Liver (tissue), 9 donors: Measurements from ENCODE around the gene PHYKPL. TPM values are rescaled to one million over a fixed set of nuclear protein-coding genes. Genes with fewer than 3 reads are reported as not detected.
A peak's percentile ranks its signal among the peaks of the same experiment; 100 is the strongest.

Experiments
- DNase-seq: peaks from one replicate; pipeline ENCODE4 v3.0.0-alpha.2; 2017; ENCODE audit warnings: low spot score
- H3K27ac ChIP-seq, 2 donors: one replicate each; pipeline ENCODE4 v1.7.0; 2013; ENCODE audit warnings: inconsistent platforms in 2 of 2, low read length in 2 of 2, control low read depth in 1 of 2, low read depth in 1 of 2, mild to moderate bottlenecking in 1 of 2
- H3K27me3 ChIP-seq, 4 donors: one replicate each; pipeline versions ENCODE4 v1.6.1 to v1.7.0; 2013; ENCODE audit warnings: low read length in 3 of 4, inconsistent platforms in 1 of 4, mild to moderate bottlenecking in 1 of 4, moderate library complexity in 1 of 4; ENCODE audit not compliant: control insufficient read depth in 4 of 4, insufficient read depth in 4 of 4
- H3K36me3 ChIP-seq, 4 donors: one replicate each; pipeline versions ENCODE4 v1.6.1 to v1.7.0; 2013; ENCODE audit warnings: low read length in 3 of 4, mild to moderate bottlenecking in 3 of 4, low read depth in 1 of 4, moderate library complexity in 1 of 4; ENCODE audit not compliant: control insufficient read depth in 4 of 4, insufficient read depth in 3 of 4
- H3K4me1 ChIP-seq, 4 donors: one replicate each; pipeline versions ENCODE4 v1.6.1 to v1.7.0; 2013; ENCODE audit warnings: low read length in 3 of 4, mild to moderate bottlenecking in 3 of 4, moderate library complexity in 1 of 4; ENCODE audit not compliant: control insufficient read depth in 4 of 4, insufficient read depth in 4 of 4
- H3K4me3 ChIP-seq, 3 donors: one replicate each; pipeline versions ENCODE4 v1.6.1 to v1.7.0; 2013; ENCODE audit warnings: low read length in 3 of 3, control low read depth in 1 of 3, low read depth in 1 of 3, mild to moderate bottlenecking in 1 of 3
- H3K9ac ChIP-seq, 2 donors: one replicate each; pipeline ENCODE4 v1.7.0; 2013; ENCODE audit warnings: low read length in 2 of 2, mild to moderate bottlenecking in 2 of 2, moderate library complexity in 2 of 2, control low read depth in 1 of 2, low read depth in 1 of 2
- H3K9me3 ChIP-seq, 4 donors: one replicate each; pipeline versions ENCODE4 v1.6.1 to v1.7.0; 2013; ENCODE audit warnings: low read length in 3 of 4; ENCODE audit not compliant: control insufficient read depth in 4 of 4
- ATF3 ChIP-seq: IDR thresholded peaks from 2 replicates; pipeline ENCODE4 v1.6.1; 2016; ENCODE audit warnings: antibody characterized with exemption
- FOXA1 ChIP-seq: IDR thresholded peaks from 2 replicates; pipeline ENCODE4 v1.6.1; 2016; ENCODE audit warnings: antibody characterized with exemption
- FOXA2 ChIP-seq: IDR thresholded peaks from 2 replicates; pipeline ENCODE4 v1.6.1; 2016; ENCODE audit warnings: antibody characterized with exemption
- HNF4A ChIP-seq, 2 donors: conservative IDR thresholded peaks; 2 replicates each; pipeline ENCODE4 v1.6.1; 2016; ENCODE audit warnings: antibody characterized with exemption in 2 of 2, mild to moderate bottlenecking in 2 of 2
- HNF4G ChIP-seq: IDR thresholded peaks from 2 replicates; pipeline ENCODE4 v1.6.1; 2016; ENCODE audit warnings: antibody characterized with exemption
- JUND ChIP-seq, 2 donors: IDR thresholded peaks; 2 replicates each; pipeline ENCODE4 v1.6.1; 2016; ENCODE audit warnings: antibody characterized with exemption in 2 of 2
- MAX ChIP-seq: IDR thresholded peaks from 2 replicates; pipeline ENCODE4 v1.6.1; 2016; ENCODE audit warnings: antibody characterized with exemption
- NR2F2 ChIP-seq: IDR thresholded peaks from 2 replicates; pipeline ENCODE4 v1.6.1; 2016; ENCODE audit warnings: antibody characterized with exemption
- REST ChIP-seq: IDR thresholded peaks from 2 replicates; pipeline ENCODE4 v1.6.1; 2016; ENCODE audit warnings: antibody characterized with exemption, mild to moderate bottlenecking
- RXRA ChIP-seq, 2 donors: IDR thresholded peaks; 2 replicates each; pipeline ENCODE4 v1.6.1; 2017 to 2018; ENCODE audit warnings: antibody characterized with exemption in 2 of 2, mild to moderate bottlenecking in 1 of 2
- SP1 ChIP-seq: IDR thresholded peaks from 2 replicates; pipeline ENCODE4 v1.6.1; 2018; ENCODE audit warnings: antibody characterized with exemption, mild to moderate bottlenecking
- TAF1 ChIP-seq: conservative IDR thresholded peaks from 2 replicates; pipeline ENCODE4 v1.6.1; 2016; ENCODE audit warnings: antibody characterized with exemption, mild to moderate bottlenecking
- YY1 ChIP-seq: IDR thresholded peaks from 2 replicates; pipeline ENCODE4 v1.6.1; 2016; ENCODE audit warnings: antibody characterized with exemption, mild to moderate bottlenecking
- ZBTB33 ChIP-seq: IDR thresholded peaks from 2 replicates; pipeline ENCODE4 v1.6.1; 2016; ENCODE audit warnings: antibody characterized with exemption
- WGBS: extraction: QIAGEN DNeasy Blood & Tissue Kit; methylation state at CpG from one replicate; pipeline ENCODE4 v1.1.7; 2013; 5-methylcytosine and 5-hydroxymethylcytosine counted together
- polyA plus RNA-seq, 2 donors: library from polyadenylated mRNA; stranded (reverse) in 1 of 2; unstranded in 1 of 2; fragments of 200-250 nt in 1 of 2; fragments of >200 nt in 1 of 2; fragmentation: Nextera tagmentation in 1 of 2; extraction: Ambion mirVana in 1 of 2; gene quantifications; one replicate each; pipeline versions ENCODE4 v1.2.1 to v1.2.3, GENCODE V29; 2013 to 2015
- total RNA-seq, 2 donors: library from RNA; depleted of rRNA; stranded (reverse); fragments of >200 nt; gene quantifications; one replicate each; pipeline ENCODE4 v1.2.3, GENCODE V29; 2014
- donor health status: healthy.
- donor health status: healthy.
- donor health status: healthy.
- donor health status: healthy.
- donor health status: healthy.

PHYKPL gene
- total and polyA plus RNA-seq, 4 donors, result 25.6 to 103 (median 45.0) TPM

GRCh38 chr5:178249191-178249989, 16.8 kb upstream of the PHYKPL start:
- WGBS, result 68% methylated on average over 13 of the region's 13 CpGs
- H3K9ac ChIP-seq, result no peak overlapping the region
- H3K9me3 ChIP-seq, result no peaks in the 10 kb centered on the region
- H3K27ac ChIP-seq, result peak overlapping the region; percentile 13 to 28
- H3K4me3 ChIP-seq, result no peak overlapping the region
- TF ChIP-seq SP1 (peak; percentile 12), HNF4A (conservative IDR thresholded peaks at IDR 0.05) (peak; percentile 35 to 56), ATF3 (no peak), RXRA (IDR thresholded peaks at IDR 0.05) (peak in 1 of 2 donors; percentile 48), ZBTB33 (no peak)
- H3K27me3 ChIP-seq, result no peaks in the 10 kb centered on the region
- no peak for DNase-seq
- no peaks in the 10 kb centered on the region for H3K36me3 ChIP-seq
- H3K4me1 ChIP-seq, result peaks cover 0 to 11% (median 4%) of the 10 kb centered on the region in 4 donors

GRCh38 chr5:178248750-178249149, 16.1 kb upstream of the PHYKPL start:
- Histone ChIP-seq H3K9ac (no peak overlapping the region), H3K36me3 (no peaks in the 10 kb centered on the region), H3K9me3 (no peaks in the 10 kb centered on the region), H3K4me1 (peaks cover 0 to 11% (median 4%) of the 10 kb centered on the region in 4 donors), H3K27ac (no peak overlapping the region), H3K27me3 (no peaks in the 10 kb centered on the region), H3K4me3 (no peak overlapping the region)
- DNase-seq, result no peak
- 90% methylated on average over 18 of the region's 18 CpGs for WGBS
- TF ChIP-seq YY1, result no peak
- no peak for TF ChIP-seq MAX
- TF ChIP-seq FOXA1, result no peak
- no peak for TF ChIP-seq REST
- no peak for TF ChIP-seq ZBTB33
- no peak for TF ChIP-seq FOXA2
- no peak for TF ChIP-seq JUND (IDR thresholded peaks at IDR 0.05)
- no peak for TF ChIP-seq SP1
- TF ChIP-seq TAF1, result no peak
- TF ChIP-seq NR2F2, result no peak
- no peak for TF ChIP-seq HNF4G
